H9 (cell line): ENCODE data around the gene VAV3. TPM values are rescaled to one million over a fixed set of nuclear protein-coding genes. Genes with fewer than 3 reads are reported as not detected.

Source experiments
- DNase-seq: peaks from one replicate; pipeline ENCODE4 v3.0.0-alpha.2; 2017
- H2AFZ ChIP-seq: one replicate; pipeline ENCODE4 v1.6.1; 2013; ENCODE audit warnings: mild to moderate bottlenecking, low read length, control low read depth, moderate library complexity
- H2AK5ac ChIP-seq: 2 replicates; pipeline ENCODE4 v1.6.1; 2013; ENCODE audit warnings: low read length, control low read depth, mixed read lengths; ENCODE audit not compliant: insufficient read length
- H2BK120ac ChIP-seq: one replicate; pipeline ENCODE4 v1.6.1; 2013; ENCODE audit warnings: low read depth, mild to moderate bottlenecking, low read length, control low read depth, inconsistent platforms; ENCODE audit not compliant: poor library complexity, severe bottlenecking
- H2BK12ac ChIP-seq: 2 replicates; pipeline ENCODE4 v1.6.1; 2013; ENCODE audit warnings: low read length, control low read depth, mixed read lengths, low read depth; ENCODE audit not compliant: insufficient read length
- H2BK15ac ChIP-seq: 2 replicates; pipeline ENCODE4 v1.6.1; 2013; ENCODE audit warnings: low read depth, low read length, control low read depth
- H2BK20ac ChIP-seq: one replicate; pipeline ENCODE4 v1.6.1; 2013; ENCODE audit warnings: low read depth, mild to moderate bottlenecking, low read length, control low read depth, inconsistent platforms; ENCODE audit not compliant: poor library complexity, severe bottlenecking
- H2BK5ac ChIP-seq: 2 replicates; pipeline ENCODE4 v1.6.1; 2013; ENCODE audit warnings: low read length, control low read depth, mixed read lengths; ENCODE audit not compliant: insufficient read length
- H3K14ac ChIP-seq: 2 replicates; pipeline ENCODE4 v1.6.1; 2013; ENCODE audit warnings: low read length, control low read depth; ENCODE audit not compliant: insufficient read depth
- H3K18ac ChIP-seq: 2 replicates; pipeline ENCODE4 v1.6.1; 2013; ENCODE audit warnings: low read depth, mild to moderate bottlenecking, mixed read lengths, low read length, control low read depth; ENCODE audit not compliant: insufficient read length
- H3K23ac ChIP-seq: 2 replicates; pipeline ENCODE4 v1.6.1; 2013; ENCODE audit warnings: low read length, control low read depth, mixed read lengths, low read depth; ENCODE audit not compliant: insufficient read length
- H3K23me2 ChIP-seq: 2 replicates; pipeline ENCODE4 v1.6.1; 2013; ENCODE audit warnings: low read depth, mild to moderate bottlenecking, mixed read lengths, low read length, control low read depth; ENCODE audit not compliant: insufficient read length, poor library complexity, severe bottlenecking
- H3K27ac ChIP-seq: 2 replicates; pipeline ENCODE4 v1.5.1; 2013; ENCODE audit warnings: low read length, control low read depth, mixed read lengths, low read depth; ENCODE audit not compliant: insufficient read length
- H3K27me3 ChIP-seq: 2 replicates; pipeline ENCODE4 v1.6.1; 2013; ENCODE audit warnings: low read length, control low read depth, inconsistent platforms; ENCODE audit not compliant: insufficient read depth
- H3K4ac ChIP-seq: 2 replicates; pipeline ENCODE4 v1.6.1; 2013; ENCODE audit warnings: low read depth, mild to moderate bottlenecking, control low read depth, inconsistent platforms, low read length, moderate library complexity
- H3K4me1 ChIP-seq: 2 replicates; pipeline ENCODE4 v1.6.1; 2013; ENCODE audit warnings: low read length, control low read depth, inconsistent platforms; ENCODE audit not compliant: insufficient read depth
- H3K4me2 ChIP-seq: 2 replicates; pipeline ENCODE4 v1.6.1; 2013; ENCODE audit warnings: low read length, control low read depth, mixed read lengths; ENCODE audit not compliant: insufficient read length, insufficient read depth
- H3K56ac ChIP-seq: 2 replicates; pipeline ENCODE4 v1.6.1; 2013; ENCODE audit warnings: low read depth, mild to moderate bottlenecking, mixed read lengths, low read length, control low read depth; ENCODE audit not compliant: insufficient read length
- H3K79me1 ChIP-seq: 2 replicates; pipeline ENCODE4 v1.6.1; 2013; ENCODE audit warnings: low read depth, mild to moderate bottlenecking, moderate library complexity, low read length, control low read depth, inconsistent platforms; ENCODE audit not compliant: insufficient read depth, poor library complexity, severe bottlenecking
- H3K79me2 ChIP-seq: 2 replicates; pipeline ENCODE4 v1.6.1; 2013; ENCODE audit warnings: low read length, control low read depth, inconsistent platforms; ENCODE audit not compliant: insufficient read depth
- H3K9ac ChIP-seq: 2 replicates; pipeline ENCODE4 v1.6.1; 2013; ENCODE audit warnings: low read length, control low read depth, mixed read lengths; ENCODE audit not compliant: insufficient read length; ENCODE audit errors: extremely low read depth
- H3K9me3 ChIP-seq: one replicate; pipeline ENCODE4 v1.6.1; 2013; ENCODE audit warnings: low read depth, low read length, inconsistent platforms; ENCODE audit not compliant: control insufficient read depth
- H3T11ph ChIP-seq: one replicate; pipeline ENCODE4 v1.6.1; 2013; ENCODE audit warnings: mild to moderate bottlenecking, low read length, control low read depth, inconsistent platforms
- H4K20me1 ChIP-seq: one replicate; pipeline ENCODE4 v1.6.1; 2013; ENCODE audit not compliant: control insufficient read depth, insufficient read length, insufficient read depth
- H4K5ac ChIP-seq: 2 replicates; pipeline ENCODE4 v1.6.1; 2013; ENCODE audit warnings: low read depth, mild to moderate bottlenecking, mixed read lengths, low read length, control low read depth; ENCODE audit not compliant: insufficient read length
- H4K8ac ChIP-seq: replicated peaks from 2 replicates; pipeline ENCODE4 v1.6.1; 2013; ENCODE audit warnings: low read length, control low read depth, mixed read lengths, low read depth; ENCODE audit not compliant: insufficient read length
- H4K91ac ChIP-seq: 2 replicates; pipeline ENCODE4 v1.6.1; 2013; ENCODE audit warnings: low read depth, mild to moderate bottlenecking, moderate library complexity, mixed read lengths, low read length, control low read depth; ENCODE audit not compliant: insufficient read length
- H3K27ac Mint-ChIP-seq, 3 experiments: 2 replicates in 2 of 3; 3 replicates in 1 of 3; pipeline ENCODE4 v1.8.0; 2020 to 2021; ENCODE audit warnings: mixed read lengths in 3 of 3, mild to moderate bottlenecking in 1 of 3, moderate library complexity in 1 of 3
- H3K27me3 Mint-ChIP-seq: 2 replicates; pipeline ENCODE4 v1.8.0; 2021; ENCODE audit warnings: low read depth, mild to moderate bottlenecking, moderate library complexity, mixed read lengths
- H3K36me3 Mint-ChIP-seq, 3 experiments: 2 replicates in 2 of 3; 3 replicates in 1 of 3; pipeline ENCODE4 v1.8.0; 2020 to 2021; ENCODE audit warnings: low read depth in 3 of 3, mixed read lengths in 3 of 3; ENCODE audit not compliant: insufficient read depth in 1 of 3
- H3K4me1 Mint-ChIP-seq, 2 experiments: 2 replicates each; pipeline ENCODE4 v1.8.0; 2020; ENCODE audit warnings: mixed read lengths in 2 of 2
- H3K4me3 Mint-ChIP-seq, 2 experiments: 2 replicates in 1 of 2; 3 replicates in 1 of 2; pipeline ENCODE4 v1.8.0; 2020 to 2021; ENCODE audit warnings: mild to moderate bottlenecking in 2 of 2, mixed read lengths in 2 of 2, moderate library complexity in 1 of 2
- H3K9me3 Mint-ChIP-seq, 2 experiments: 2 replicates in 1 of 2; 3 replicates in 1 of 2; pipeline ENCODE4 v1.8.0; 2020; ENCODE audit warnings: mild to moderate bottlenecking in 2 of 2, mixed read lengths in 2 of 2, moderate library complexity in 1 of 2
- WGBS: extraction: QIAGEN DNeasy Blood & Tissue Kit; methylation state at CpG from one replicate; pipeline ENCODE4 v1.1.7; 2013; ENCODE audit warnings: missing lambda C conversion rate, low lambda C conversion rate, mixed read lengths; ENCODE audit not compliant: insufficient read length; ENCODE audit errors: extremely low coverage; 5-methylcytosine and 5-hydroxymethylcytosine counted together
- total RNA-seq: library from RNA; stranded (reverse); gene quantifications from 2 replicates; pipeline ENCODE4 v1.2.1, GENCODE V29; 2021
- TF ChIP-seq, protein P1 (sequence below): fragments of 200-600 bp; sonication (generic); conservative IDR thresholded peaks from 3 replicates; pipeline ENCODE4 v1.8.0; 2021; ENCODE audit warnings: antibody characterized with exemption, mild to moderate bottlenecking

The VAV3 gene
- total RNA-seq, 1 experiment from 2014 or later = 5.1 TPM

DNA sequence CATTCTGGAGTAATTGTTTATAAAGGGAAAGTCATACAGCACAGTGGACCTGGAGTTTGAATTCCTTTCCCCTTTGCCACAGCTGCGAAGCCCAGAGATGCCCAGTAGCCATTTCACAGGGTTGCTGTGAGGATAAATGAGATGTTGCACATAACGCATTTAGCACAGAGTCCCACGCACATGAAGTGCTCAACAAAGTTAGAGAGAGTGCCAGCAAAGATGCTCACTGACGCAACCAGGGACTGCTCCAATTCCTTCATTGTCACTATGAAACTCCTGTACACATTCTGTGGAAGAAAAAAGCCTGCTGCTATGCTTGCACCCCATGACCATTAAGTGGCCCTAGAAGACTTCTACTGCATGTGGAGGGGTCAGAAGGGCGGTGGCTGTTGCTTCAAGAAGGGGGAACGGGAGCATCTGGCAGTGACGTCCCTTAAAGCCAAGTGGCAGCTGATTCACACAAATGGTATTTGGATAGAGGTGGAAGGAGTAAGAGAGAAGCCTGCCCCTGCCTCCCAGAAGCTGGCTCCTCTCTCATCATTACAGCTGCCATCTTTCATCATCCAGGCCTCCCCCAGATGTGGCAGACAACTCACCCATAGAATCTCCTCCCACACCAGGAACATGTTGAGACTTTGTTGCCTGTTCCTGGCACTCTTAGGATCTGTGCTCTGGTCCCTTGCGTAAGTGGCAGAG lies 26.5 kb upstream of the VAV3 start:
- Histone ChIP-seq H3K79me1 (no peaks in the 10 kb centered on the region), H4K20me1 (no peaks in the 10 kb centered on the region), H3K9ac (no peak overlapping the region), H2BK12ac (no peak overlapping the region), H4K8ac (no peak overlapping the region), H3K23ac (no peak overlapping the region), H2AFZ (no peak overlapping the region), H3K56ac (no peak overlapping the region), H4K91ac (no peak overlapping the region), H3K9me3 (no peaks in the 10 kb centered on the region), H3K79me2 (no peaks in the 10 kb centered on the region), H3K14ac (no peak overlapping the region), H3K27me3 (no peaks in the 10 kb centered on the region), H3K18ac (no peak overlapping the region), H2BK15ac (no peak overlapping the region), H3T11ph (no peak overlapping the region), H3K4me1 (no peaks in the 10 kb centered on the region), H2AK5ac (no peak overlapping the region), H4K5ac (no peak overlapping the region), H3K4ac (no peak overlapping the region), H2BK20ac (no peak overlapping the region), H3K27ac (no peak overlapping the region), H2BK5ac (no peak overlapping the region), H3K23me2 (no peaks in the 10 kb centered on the region), H2BK120ac (no peak overlapping the region), H3K4me2 (no peak overlapping the region)
- no peak for DNase-seq
- Mint-ChIP-seq H3K9me3 (no peaks in the 10 kb centered on the region), H3K27ac (no peak overlapping the region), H3K4me3 (no peak overlapping the region), H3K27me3 (no peaks in the 10 kb centered on the region), H3K4me1 (no peaks in the 10 kb centered on the region), H3K36me3 (no peaks in the 10 kb centered on the region)
- TF ChIP-seq, protein P1, sequence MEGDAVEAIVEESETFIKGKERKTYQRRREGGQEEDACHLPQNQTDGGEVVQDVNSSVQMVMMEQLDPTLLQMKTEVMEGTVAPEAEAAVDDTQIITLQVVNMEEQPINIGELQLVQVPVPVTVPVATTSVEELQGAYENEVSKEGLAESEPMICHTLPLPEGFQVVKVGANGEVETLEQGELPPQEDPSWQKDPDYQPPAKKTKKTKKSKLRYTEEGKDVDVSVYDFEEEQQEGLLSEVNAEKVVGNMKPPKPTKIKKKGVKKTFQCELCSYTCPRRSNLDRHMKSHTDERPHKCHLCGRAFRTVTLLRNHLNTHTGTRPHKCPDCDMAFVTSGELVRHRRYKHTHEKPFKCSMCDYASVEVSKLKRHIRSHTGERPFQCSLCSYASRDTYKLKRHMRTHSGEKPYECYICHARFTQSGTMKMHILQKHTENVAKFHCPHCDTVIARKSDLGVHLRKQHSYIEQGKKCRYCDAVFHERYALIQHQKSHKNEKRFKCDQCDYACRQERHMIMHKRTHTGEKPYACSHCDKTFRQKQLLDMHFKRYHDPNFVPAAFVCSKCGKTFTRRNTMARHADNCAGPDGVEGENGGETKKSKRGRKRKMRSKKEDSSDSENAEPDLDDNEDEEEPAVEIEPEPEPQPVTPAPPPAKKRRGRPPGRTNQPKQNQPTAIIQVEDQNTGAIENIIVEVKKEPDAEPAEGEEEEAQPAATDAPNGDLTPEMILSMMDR = no peak
- no CpG with 5 or more reads among the region's 8 CpGs for WGBS
